Bronchial epithelial cell (primary cell): Measurements from ENCODE around the gene CPLANE1. TPM values are rescaled to one million over a fixed set of nuclear protein-coding genes. Genes with fewer than 3 reads are reported as not detected.
"Not testable (repeated sequence)": the region's sequence is repeated elsewhere in the genome, so short reads cannot be mapped to it uniquely, and the experiment has no call there.

Source experiments
- DNase-seq: peaks from one replicate; pipeline ENCODE4 v3.0.0-alpha.2; 2010; ENCODE audit warnings: low read depth
- FAIRE-seq: peaks from 2 replicates; lab custom pipeline; 2011; peaks lifted over from hg19 to GRCh38; lab: Jason Lieb, UNC
- H3K27me3 ChIP-seq: 2 replicates; pipeline ENCODE4 v1.5.1; 2011; ENCODE audit warnings: low read length; ENCODE audit not compliant: control insufficient read depth, insufficient read depth
- H3K36me3 ChIP-seq: 2 replicates; pipeline ENCODE4 v1.5.1; 2011; ENCODE audit warnings: low read length; ENCODE audit not compliant: control insufficient read depth, insufficient read depth
- H3K4me3 ChIP-seq: 2 replicates; pipeline ENCODE4 v1.5.1; 2011; ENCODE audit warnings: mild to moderate bottlenecking, low read depth, low read length, control low read depth
- CTCF ChIP-seq: IDR thresholded peaks from 2 replicates; pipeline ENCODE4 v1.5.1; 2011; ENCODE audit warnings: mild to moderate bottlenecking, moderate library complexity, low read length, control low read depth, inconsistent platforms; ENCODE audit not compliant: insufficient read depth, severe bottlenecking
- total RNA-seq: library from RNA; depleted of rRNA; stranded (reverse); fragments of >200 nt; gene quantifications from 2 replicates; pipeline ENCODE4 v1.2.1, GENCODE V29; 2014

Gene CPLANE1
- total RNA-seq = 8.2 and 12.8 TPM in 2 replicates

GRCh38 chr5:37248970-37249814, at the start of gene CPLANE1:
TSS of gene CPLANE1 (minus strand) at chr5:37249376. CDS start at chr5:37247698, 1,678 bp downstream.
- DNase-seq (peak; percentile 34), FAIRE-seq (no peak)
- H3K36me3 ChIP-seq = no peaks in the 10 kb centered on the region

GRCh38 chr5:37296313-37296712, 47.1 kb upstream of the CPLANE1 start:
- H3K4me3 ChIP-seq, FAIRE-seq, H3K36me3 ChIP-seq, H3K27me3 ChIP-seq: not testable (repeated sequence)
- peak; percentile 61 for DNase-seq

More at GRCh38 chr5:37248970-37249814, at the start of gene CPLANE1:
- H3K4me3 ChIP-seq = peak within 1 kb of the TSS; percentile 79
- TF ChIP-seq CTCF = peak; percentile 33
- no peaks in the 10 kb centered on the region for H3K27me3 ChIP-seq

DNA sequence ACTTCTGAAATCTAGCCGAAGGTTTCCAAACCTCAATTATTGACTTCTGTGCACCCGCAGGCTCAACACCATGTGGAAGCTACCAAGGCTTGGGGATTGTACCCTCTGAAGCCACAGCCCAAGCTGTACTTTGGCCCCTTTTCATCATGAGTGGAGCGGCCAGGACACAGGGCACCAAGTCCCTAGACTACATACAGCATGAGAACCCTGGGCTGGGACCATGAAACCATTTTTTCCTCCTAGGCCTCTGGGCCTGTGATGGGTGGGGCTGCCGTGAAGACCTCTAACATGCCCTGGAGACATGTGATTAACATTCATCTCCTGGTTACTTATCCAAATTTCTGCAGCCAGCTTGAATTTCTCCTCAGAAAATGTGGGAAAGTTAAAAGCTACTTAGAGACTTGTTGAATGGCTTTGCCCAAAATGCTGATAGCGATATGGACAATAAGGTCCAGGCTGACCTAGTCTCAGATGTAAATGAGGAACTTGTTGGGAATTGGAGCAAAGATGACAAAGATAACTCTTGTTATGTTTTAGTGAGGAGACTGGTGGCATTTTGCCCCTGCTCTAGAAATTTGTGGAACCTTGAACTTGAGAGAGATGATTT, 34.1 kb upstream of the CPLANE1 start:
- TF ChIP-seq CTCF = no peak
- Histone ChIP-seq H3K4me3 (no peak overlapping the region), H3K36me3 (no peaks in the 10 kb centered on the region), H3K27me3 (no peaks in the 10 kb centered on the region)
- DNase-seq (no peak), FAIRE-seq (no peak)

DNA sequence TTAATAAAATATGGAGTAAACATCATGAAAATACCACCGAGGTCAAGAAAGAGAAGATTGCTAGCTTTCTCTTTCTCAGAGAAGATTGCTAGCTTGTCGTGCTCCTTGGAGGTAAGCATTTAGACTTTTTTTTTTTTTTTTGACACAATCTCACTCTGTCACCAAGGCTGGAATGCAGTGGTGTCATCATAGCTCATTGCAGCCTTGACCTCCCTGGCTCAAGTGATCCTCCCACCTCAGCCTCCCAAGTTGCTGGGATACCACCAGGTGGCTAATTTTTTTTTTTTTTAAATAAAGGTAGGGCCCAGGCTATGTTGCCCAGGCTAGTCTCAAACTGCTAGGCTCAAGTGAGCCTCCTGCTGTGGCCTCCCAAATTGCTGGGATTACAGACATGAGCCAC, 26.3 kb upstream of the CPLANE1 start:
- Histone ChIP-seq H3K4me3 (no peak overlapping the region), H3K36me3 (no peaks in the 10 kb centered on the region), H3K27me3 (no peaks in the 10 kb centered on the region)
- TF ChIP-seq CTCF = no peak
- DNase-seq (no peak), FAIRE-seq (no peak)

DNA sequence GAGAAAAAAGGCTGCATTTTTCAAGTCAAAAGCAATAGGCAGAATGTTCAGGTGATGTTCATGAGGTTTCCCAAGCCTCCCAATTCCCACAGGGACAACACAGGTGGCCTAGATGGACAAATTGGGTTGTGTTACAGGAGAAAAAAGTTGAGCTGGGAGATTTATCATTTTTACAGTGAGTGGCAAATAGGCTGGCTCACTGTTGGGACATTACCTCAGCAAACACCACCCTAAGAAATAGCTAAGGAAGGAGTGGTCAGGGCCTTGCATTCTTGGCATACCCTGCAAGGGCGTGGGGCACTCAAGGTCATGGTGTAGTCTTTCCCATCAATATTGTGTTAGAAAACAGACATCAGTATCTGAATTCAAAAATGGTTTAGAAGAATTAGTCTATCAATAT, 23.3 kb upstream of the CPLANE1 start:
- DNase-seq (peak; percentile 63), FAIRE-seq (no peak)
- H3K4me3 ChIP-seq = no peak overlapping the region
- no peak for TF ChIP-seq CTCF
- H3K27me3 ChIP-seq = no peaks in the 10 kb centered on the region
- no peaks in the 10 kb centered on the region for H3K36me3 ChIP-seq

- not testable (repeated sequence) for DNase-seq, FAIRE-seq, H3K27me3 ChIP-seq
These were observed 18.9 kb upstream of the CPLANE1 start for GRCh38 chr5:37268100-37268499.

More at GRCh38 chr5:37268100-37268499, 18.9 kb upstream of the CPLANE1 start:
- H3K36me3 ChIP-seq, H3K4me3 ChIP-seq: not testable (repeated sequence)
